Measurements from ENCODE around the gene VEGFB.

The VEGFB gene

DNA sequence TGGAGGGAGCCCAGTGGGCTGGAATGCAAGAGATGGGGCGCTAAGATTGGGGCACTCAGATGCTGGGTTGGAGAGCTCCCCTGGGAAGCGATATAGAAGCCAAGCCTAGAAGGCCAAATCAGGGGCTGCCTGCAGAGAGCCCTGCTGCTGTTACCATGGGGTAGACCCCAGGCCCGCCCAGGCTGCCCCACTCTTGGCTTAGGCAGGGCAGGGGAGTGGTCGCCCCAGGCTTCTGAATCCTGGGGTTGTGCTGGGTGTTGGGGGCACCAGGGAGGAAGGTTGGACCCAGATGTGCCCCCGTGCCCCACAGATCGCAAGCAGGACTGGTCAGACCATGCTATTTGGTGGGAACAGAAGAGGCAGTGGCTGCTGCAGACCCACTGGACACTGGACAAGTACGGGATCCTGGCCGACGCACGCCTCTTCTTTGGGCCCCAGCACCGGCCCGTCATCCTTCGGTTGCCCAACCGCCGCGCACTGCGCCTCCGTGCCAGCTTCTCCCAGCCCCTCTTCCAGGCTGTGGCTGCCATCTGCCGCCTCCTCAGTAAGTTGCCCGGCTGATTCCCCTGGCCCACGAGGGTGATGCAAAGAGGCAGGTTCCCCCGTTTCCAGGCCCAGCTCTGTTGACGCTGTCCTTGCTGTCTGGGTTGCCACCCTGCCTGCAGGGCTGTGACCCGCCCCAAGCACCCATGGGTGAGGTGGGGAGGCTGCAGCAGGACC is 23.9 kb upstream of the VEGFB start:
- no peak overlapping the region for H3K9ac ChIP-seq (ENCODE audit: low read depth in 1 of 2, low read length in 2 of 2)
- no peaks in the 10 kb centered on the region for H3K27me3 ChIP-seq (ENCODE audit: control insufficient read depth in 2 of 2, insufficient read depth in 2 of 2, low read length in 2 of 2)
- H3K36me3 ChIP-seq (ENCODE audit: control insufficient read depth in 2 of 2, insufficient read depth in 2 of 2, low read length in 2 of 2), result peaks cover 0 to 13% of the 10 kb centered on the region in 2 donors
- no peaks in the 10 kb centered on the region for H3K9me3 ChIP-seq (ENCODE audit: control insufficient read depth in 2 of 2, low read length in 2 of 2)
- peaks cover 18 to 21% of the 10 kb centered on the region in 2 donors for H3K4me1 ChIP-seq (ENCODE audit: control insufficient read depth in 2 of 2, insufficient read depth in 2 of 2, low read length in 2 of 2)
- H3K27ac ChIP-seq (ENCODE audit: low read depth in 2 of 2, low read length in 2 of 2), result no peak overlapping the region
- no peak overlapping the region for H3K4me3 ChIP-seq (ENCODE audit: low read length in 2 of 2)

DNA sequence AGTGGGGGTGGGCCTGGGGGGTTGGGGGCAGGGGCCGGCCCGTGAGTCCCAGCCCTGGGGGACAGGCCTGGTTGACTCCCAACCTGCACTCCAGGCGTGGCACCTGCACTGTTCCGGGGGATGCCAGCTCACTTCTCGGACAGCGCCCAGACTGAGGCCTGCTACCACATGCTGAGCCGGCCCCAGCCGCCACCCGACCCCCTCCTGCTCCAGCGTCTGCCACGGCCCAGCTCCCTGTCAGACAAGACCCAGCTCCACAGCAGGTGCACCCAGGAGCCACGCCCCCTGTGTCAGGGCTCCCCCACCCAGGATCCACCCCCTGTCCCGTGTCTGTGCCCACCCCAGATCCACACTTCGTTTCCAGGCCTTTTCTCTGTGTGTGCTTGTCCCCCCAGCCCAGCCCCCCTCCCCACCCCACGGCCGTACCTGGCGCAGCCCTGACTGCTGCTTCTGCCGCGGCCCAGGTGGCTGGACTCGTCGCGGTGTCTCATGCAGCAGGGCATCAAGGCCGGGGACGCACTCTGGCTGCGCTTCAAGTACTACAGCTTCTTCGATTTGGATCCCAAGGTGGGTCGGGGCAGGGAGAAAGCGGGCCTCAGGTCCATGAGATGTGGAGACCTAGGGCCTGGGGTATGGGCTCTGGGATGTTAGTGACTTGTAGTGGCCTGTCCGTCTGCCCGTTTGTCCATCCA is 23.1 kb upstream of the VEGFB start:
- H3K4me1 ChIP-seq (ENCODE audit: control insufficient read depth in 2 of 2, insufficient read depth in 2 of 2, low read length in 2 of 2), result peaks cover 11 to 12% of the 10 kb centered on the region in 2 donors

DNA sequence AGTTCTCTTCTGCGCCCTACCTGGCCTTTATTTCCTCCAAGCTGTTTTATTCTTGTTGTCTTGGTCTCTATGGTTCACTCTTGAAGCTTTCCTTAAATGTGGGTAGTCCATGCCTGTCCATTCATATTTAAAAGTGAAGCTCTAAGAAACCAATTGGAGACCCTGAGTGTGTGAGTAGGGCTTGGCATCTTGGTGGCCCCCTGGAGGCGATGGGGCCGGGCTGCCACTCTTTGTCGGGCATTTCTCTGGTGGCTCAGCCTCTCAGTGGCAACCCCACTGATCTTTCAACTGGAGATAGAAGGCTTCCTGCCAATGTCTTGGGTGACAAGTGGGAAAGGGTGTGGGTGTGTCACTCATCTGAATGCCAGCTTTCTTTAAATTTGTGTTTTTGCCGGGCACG is 17.5 kb upstream of the VEGFB start:
- H3K4me3 ChIP-seq (ENCODE audit: low read length in 2 of 2), result no peak overlapping the region
- no peaks in the 10 kb centered on the region for H3K27me3 ChIP-seq (ENCODE audit: control insufficient read depth in 2 of 2, insufficient read depth in 2 of 2, low read length in 2 of 2)
- H3K4me1 ChIP-seq (ENCODE audit: control insufficient read depth in 2 of 2, insufficient read depth in 2 of 2, low read length in 2 of 2), result peaks cover 0 to 2% of the 10 kb centered on the region in 2 donors
- H3K36me3 ChIP-seq (ENCODE audit: control insufficient read depth in 2 of 2, insufficient read depth in 2 of 2, low read length in 2 of 2), result peaks cover 13 to 21% of the 10 kb centered on the region in 2 donors
- no peaks in the 10 kb centered on the region for H3K9me3 ChIP-seq (ENCODE audit: control insufficient read depth in 2 of 2, low read length in 2 of 2)
- no peak overlapping the region for H3K9ac ChIP-seq (ENCODE audit: low read depth in 1 of 2, low read length in 2 of 2)
- no peak overlapping the region for H3K27ac ChIP-seq (ENCODE audit: low read depth in 2 of 2, low read length in 2 of 2)

More for the DNA sequence above, 23.1 kb upstream of the VEGFB start:
- H3K36me3 ChIP-seq (ENCODE audit: control insufficient read depth in 2 of 2, insufficient read depth in 2 of 2, low read length in 2 of 2), result peaks cover 0 to 13% of the 10 kb centered on the region in 2 donors
- no peak overlapping the region for H3K9ac ChIP-seq (ENCODE audit: low read depth in 1 of 2, low read length in 2 of 2)
- H3K27me3 ChIP-seq (ENCODE audit: control insufficient read depth in 2 of 2, insufficient read depth in 2 of 2, low read length in 2 of 2), result no peaks in the 10 kb centered on the region
- no peaks in the 10 kb centered on the region for H3K9me3 ChIP-seq (ENCODE audit: control insufficient read depth in 2 of 2, low read length in 2 of 2)
- no peak overlapping the region for H3K27ac ChIP-seq (ENCODE audit: low read depth in 2 of 2, low read length in 2 of 2)
- no peak overlapping the region for H3K4me3 ChIP-seq (ENCODE audit: low read length in 2 of 2)

DNA sequence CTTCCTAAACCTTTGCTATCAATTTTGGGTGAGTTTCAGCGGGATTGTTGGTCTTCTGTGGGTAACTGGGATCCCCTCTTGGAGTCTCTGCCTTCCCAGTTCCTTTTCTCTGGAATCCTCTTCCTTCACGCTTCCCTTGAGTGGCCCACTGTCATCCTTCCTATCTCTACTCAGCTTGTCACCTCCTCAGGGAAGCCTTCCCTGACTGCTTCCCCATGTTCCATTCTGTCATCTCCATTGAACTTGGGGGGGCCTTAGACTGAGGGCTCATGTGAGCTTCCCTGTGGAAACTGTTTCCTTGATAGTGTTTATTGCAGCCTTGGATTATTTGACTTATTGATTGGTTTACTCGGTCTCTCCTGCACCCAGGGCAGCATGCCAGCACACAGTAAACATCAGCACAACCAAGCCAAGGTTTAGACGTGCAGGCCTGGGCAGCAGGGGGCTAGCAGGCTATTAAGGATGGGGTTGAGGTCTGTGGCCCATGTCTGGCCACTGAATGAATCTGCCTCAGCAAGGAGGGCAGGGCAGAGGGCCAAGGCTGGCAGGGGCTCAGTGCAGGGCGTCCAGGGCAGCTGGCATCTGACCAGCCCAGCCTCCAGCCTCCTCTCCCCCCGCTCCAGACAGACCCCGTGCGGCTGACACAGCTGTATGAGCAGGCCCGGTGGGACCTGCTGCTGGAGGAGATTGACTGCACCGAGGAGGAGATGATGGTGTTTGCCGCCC is 15.6 kb upstream of the VEGFB start:
- Histone ChIP-seq H3K9me3 (ENCODE audit: control insufficient read depth in 2 of 2, low read length in 2 of 2) (no peaks in the 10 kb centered on the region), H3K4me3 (ENCODE audit: low read length in 2 of 2) (no peak overlapping the region), H3K27me3 (ENCODE audit: control insufficient read depth in 2 of 2, insufficient read depth in 2 of 2, low read length in 2 of 2) (no peaks in the 10 kb centered on the region), H3K9ac (ENCODE audit: low read depth in 1 of 2, low read length in 2 of 2) (no peak overlapping the region), H3K4me1 (ENCODE audit: control insufficient read depth in 2 of 2, insufficient read depth in 2 of 2, low read length in 2 of 2) (peaks cover 0 to 2% of the 10 kb centered on the region in 2 donors), H3K27ac (ENCODE audit: low read depth in 2 of 2, low read length in 2 of 2) (no peak overlapping the region), H3K36me3 (ENCODE audit: control insufficient read depth in 2 of 2, insufficient read depth in 2 of 2, low read length in 2 of 2) (peaks cover 13 to 15% of the 10 kb centered on the region in 2 donors)

DNA sequence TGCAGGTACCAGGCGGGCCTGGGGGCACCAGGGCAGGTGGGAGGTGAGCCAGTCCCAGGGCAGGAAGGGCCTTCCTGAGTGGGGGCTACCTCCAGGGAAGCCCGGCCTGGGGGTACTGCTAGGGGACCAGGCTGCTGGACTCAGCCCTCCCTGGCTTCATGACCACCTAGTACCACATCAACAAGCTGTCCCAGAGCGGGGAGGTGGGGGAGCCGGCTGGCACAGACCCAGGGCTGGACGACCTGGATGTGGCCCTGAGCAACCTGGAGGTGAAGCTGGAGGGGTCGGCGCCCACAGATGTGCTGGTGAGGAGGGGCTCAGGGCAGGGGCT is 15.1 kb upstream of the VEGFB start:
- H3K9ac ChIP-seq (ENCODE audit: low read depth in 1 of 2, low read length in 2 of 2), result no peak overlapping the region
- no peaks in the 10 kb centered on the region for H3K27me3 ChIP-seq (ENCODE audit: control insufficient read depth in 2 of 2, insufficient read depth in 2 of 2, low read length in 2 of 2)
- H3K4me1 ChIP-seq (ENCODE audit: control insufficient read depth in 2 of 2, insufficient read depth in 2 of 2, low read length in 2 of 2), result peaks cover 0 to 2% of the 10 kb centered on the region in 2 donors
- peaks cover 13 to 18% of the 10 kb centered on the region in 2 donors for H3K36me3 ChIP-seq (ENCODE audit: control insufficient read depth in 2 of 2, insufficient read depth in 2 of 2, low read length in 2 of 2)
- H3K27ac ChIP-seq (ENCODE audit: low read depth in 2 of 2, low read length in 2 of 2), result no peak overlapping the region
- H3K9me3 ChIP-seq (ENCODE audit: control insufficient read depth in 2 of 2, low read length in 2 of 2), result no peaks in the 10 kb centered on the region
- no peak overlapping the region for H3K4me3 ChIP-seq (ENCODE audit: low read length in 2 of 2)

DNA sequence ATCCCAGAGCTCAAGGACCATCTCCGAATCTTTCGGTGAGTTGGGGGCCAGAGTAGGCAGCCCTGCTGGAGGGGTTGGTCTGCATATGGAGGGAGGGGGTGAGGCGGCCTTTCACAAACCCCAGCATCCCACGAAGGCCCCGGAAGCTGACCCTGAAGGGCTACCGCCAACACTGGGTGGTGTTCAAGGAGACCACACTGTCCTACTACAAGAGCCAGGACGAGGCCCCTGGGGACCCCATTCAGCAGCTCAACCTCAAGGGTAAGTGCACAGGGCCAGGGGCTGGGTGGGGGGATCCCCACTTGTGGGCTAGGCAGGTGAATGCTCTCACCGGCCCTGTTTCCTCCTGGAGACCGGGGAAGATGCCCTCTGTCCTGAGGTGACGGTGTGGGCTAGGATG is 14.6 kb upstream of the VEGFB start:
- H3K9me3 ChIP-seq (ENCODE audit: control insufficient read depth in 2 of 2, low read length in 2 of 2), result no peaks in the 10 kb centered on the region
- no peak overlapping the region for H3K27ac ChIP-seq (ENCODE audit: low read depth in 2 of 2, low read length in 2 of 2)
- no peak overlapping the region for H3K4me3 ChIP-seq (ENCODE audit: low read length in 2 of 2)
- no peak overlapping the region for H3K9ac ChIP-seq (ENCODE audit: low read depth in 1 of 2, low read length in 2 of 2)
- peaks cover 13 to 18% of the 10 kb centered on the region in 2 donors for H3K36me3 ChIP-seq (ENCODE audit: control insufficient read depth in 2 of 2, insufficient read depth in 2 of 2, low read length in 2 of 2)
- peaks cover 1 to 2% of the 10 kb centered on the region in 2 donors for H3K4me1 ChIP-seq (ENCODE audit: control insufficient read depth in 2 of 2, insufficient read depth in 2 of 2, low read length in 2 of 2)
- no peaks in the 10 kb centered on the region for H3K27me3 ChIP-seq (ENCODE audit: control insufficient read depth in 2 of 2, insufficient read depth in 2 of 2, low read length in 2 of 2)

DNA sequence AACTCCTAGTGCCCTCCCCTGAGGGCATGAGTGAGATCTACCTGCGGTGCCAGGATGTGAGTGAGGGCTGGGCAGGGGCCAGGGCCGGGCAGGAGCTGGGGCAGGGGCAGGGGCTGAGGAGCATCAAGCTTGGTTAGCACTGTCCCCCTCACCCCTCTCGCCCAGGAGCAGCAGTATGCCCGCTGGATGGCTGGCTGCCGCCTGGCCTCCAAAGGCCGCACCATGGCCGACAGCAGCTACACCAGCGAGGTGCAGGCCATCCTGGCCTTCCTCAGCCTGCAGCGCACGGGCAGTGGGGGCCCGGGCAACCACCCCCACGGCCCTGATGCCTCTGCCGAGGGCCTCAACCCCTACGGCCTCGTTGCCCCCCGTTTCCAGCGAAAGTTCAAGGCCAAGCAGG is 14.1 kb upstream of the VEGFB start:
- H3K36me3 ChIP-seq (ENCODE audit: control insufficient read depth in 2 of 2, insufficient read depth in 2 of 2, low read length in 2 of 2), result peaks cover 13 to 15% of the 10 kb centered on the region in 2 donors

DNA sequence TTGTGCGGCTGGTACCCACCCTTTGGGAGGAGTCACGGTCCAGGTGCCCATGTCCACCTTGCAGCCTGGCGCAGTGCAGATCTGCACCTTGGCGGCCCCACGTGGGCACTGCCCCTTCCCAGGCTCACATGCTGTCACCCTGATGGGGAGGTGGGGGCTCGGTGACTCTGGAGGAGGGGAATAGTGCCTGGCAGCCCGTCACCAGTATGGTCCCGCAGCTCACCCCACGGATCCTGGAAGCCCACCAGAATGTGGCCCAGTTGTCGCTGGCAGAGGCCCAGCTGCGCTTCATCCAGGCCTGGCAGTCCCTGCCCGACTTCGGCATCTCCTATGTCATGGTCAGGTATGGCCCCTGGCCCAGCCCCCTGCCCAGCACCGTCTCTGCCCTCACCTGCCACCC is 13.6 kb upstream of the VEGFB start:
- Histone ChIP-seq H3K36me3 (ENCODE audit: control insufficient read depth in 2 of 2, insufficient read depth in 2 of 2, low read length in 2 of 2) (peaks cover 13 to 14% of the 10 kb centered on the region in 2 donors), H3K4me3 (ENCODE audit: low read length in 2 of 2) (no peak overlapping the region), H3K9ac (ENCODE audit: low read depth in 1 of 2, low read length in 2 of 2) (no peak overlapping the region), H3K27me3 (ENCODE audit: control insufficient read depth in 2 of 2, insufficient read depth in 2 of 2, low read length in 2 of 2) (no peaks in the 10 kb centered on the region), H3K9me3 (ENCODE audit: control insufficient read depth in 2 of 2, low read length in 2 of 2) (no peaks in the 10 kb centered on the region), H3K4me1 (ENCODE audit: control insufficient read depth in 2 of 2, insufficient read depth in 2 of 2, low read length in 2 of 2) (peaks cover 9 to 10% of the 10 kb centered on the region in 2 donors), H3K27ac (ENCODE audit: low read depth in 2 of 2, low read length in 2 of 2) (no peak overlapping the region)

More for the DNA sequence above, 14.1 kb upstream of the VEGFB start:
- Histone ChIP-seq H3K27me3 (ENCODE audit: control insufficient read depth in 2 of 2, insufficient read depth in 2 of 2, low read length in 2 of 2) (no peaks in the 10 kb centered on the region), H3K9ac (ENCODE audit: low read depth in 1 of 2, low read length in 2 of 2) (no peak overlapping the region), H3K4me3 (ENCODE audit: low read length in 2 of 2) (no peak overlapping the region), H3K27ac (ENCODE audit: low read depth in 2 of 2, low read length in 2 of 2) (no peak overlapping the region), H3K4me1 (ENCODE audit: control insufficient read depth in 2 of 2, insufficient read depth in 2 of 2, low read length in 2 of 2) (peaks cover 5 to 6% of the 10 kb centered on the region in 2 donors), H3K9me3 (ENCODE audit: control insufficient read depth in 2 of 2, low read length in 2 of 2) (no peaks in the 10 kb centered on the region)

DNA sequence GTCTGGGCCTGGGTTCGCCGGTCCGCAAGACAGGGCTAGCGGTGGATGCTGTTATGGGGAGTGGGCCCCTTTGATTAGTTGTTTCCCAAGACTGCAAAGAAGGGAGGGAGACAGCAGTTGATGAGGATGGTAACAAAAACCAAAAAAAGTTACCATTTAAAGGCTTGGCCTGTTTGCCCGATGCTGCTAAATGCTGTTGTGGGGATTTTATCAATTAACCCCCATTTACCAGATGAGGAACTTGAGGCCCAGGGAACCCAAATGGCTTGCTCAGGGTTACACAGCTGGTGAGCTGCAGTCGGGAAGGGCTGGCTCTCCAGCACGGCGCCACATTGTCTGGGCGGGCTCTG is 11.8 kb upstream of the VEGFB start:
- Histone ChIP-seq H3K9ac (ENCODE audit: low read depth in 1 of 2, low read length in 2 of 2) (no peak overlapping the region), H3K4me3 (ENCODE audit: low read length in 2 of 2) (no peak overlapping the region), H3K36me3 (ENCODE audit: control insufficient read depth in 2 of 2, insufficient read depth in 2 of 2, low read length in 2 of 2) (peaks cover 13 to 14% of the 10 kb centered on the region in 2 donors), H3K27me3 (ENCODE audit: control insufficient read depth in 2 of 2, insufficient read depth in 2 of 2, low read length in 2 of 2) (no peaks in the 10 kb centered on the region), H3K27ac (ENCODE audit: low read depth in 2 of 2, low read length in 2 of 2) (peak overlapping the region in 1 of 2 donors; percentile 51), H3K9me3 (ENCODE audit: control insufficient read depth in 2 of 2, low read length in 2 of 2) (no peaks in the 10 kb centered on the region), H3K4me1 (ENCODE audit: control insufficient read depth in 2 of 2, insufficient read depth in 2 of 2, low read length in 2 of 2) (peaks cover 18 to 23% of the 10 kb centered on the region in 2 donors)

Measured in mucosa of rectum (tissue), 2 donors.